Measurements from ENCODE around the gene TMCO4.
A peak's percentile ranks its signal among the peaks of the same experiment; 100 is the strongest.

TMCO4 gene

GRCh38 chr1:19774180-19774785, 25.4 kb downstream of the TMCO4 start:
- no peak for DNase-seq

GRCh38 chr1:19773485-19773884, 26.2 kb downstream of the TMCO4 start:
- DNase-seq = no peak

DNA sequence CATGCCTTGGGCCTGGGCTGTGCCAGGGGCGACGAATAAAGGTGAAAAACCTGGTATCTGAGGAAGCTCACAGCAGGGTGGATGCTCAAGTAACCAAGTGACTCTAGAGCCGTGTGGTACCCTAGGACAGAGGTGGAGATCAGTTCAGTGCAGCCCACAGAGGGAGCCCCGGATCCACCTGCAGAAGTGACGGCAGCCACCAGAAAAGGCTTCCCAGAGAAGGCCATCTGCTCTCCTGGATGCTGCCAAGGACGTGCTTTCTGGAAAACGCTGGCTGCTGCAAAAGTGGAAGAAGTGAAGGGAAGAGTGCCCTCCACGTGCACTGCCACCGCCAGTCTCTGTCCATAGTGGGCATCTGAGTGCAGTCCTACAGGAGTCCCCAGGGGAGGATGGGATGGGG, 27.7 kb downstream of the TMCO4 start:
- DNase-seq = no peak

- DNase-seq = no peak
These were observed 28.4 kb downstream of the TMCO4 start for GRCh38 chr1:19771350-19771749.

- DNase-seq = no peak
These were observed 29.1 kb downstream of the TMCO4 start for GRCh38 chr1:19770436-19771190.

DNA sequence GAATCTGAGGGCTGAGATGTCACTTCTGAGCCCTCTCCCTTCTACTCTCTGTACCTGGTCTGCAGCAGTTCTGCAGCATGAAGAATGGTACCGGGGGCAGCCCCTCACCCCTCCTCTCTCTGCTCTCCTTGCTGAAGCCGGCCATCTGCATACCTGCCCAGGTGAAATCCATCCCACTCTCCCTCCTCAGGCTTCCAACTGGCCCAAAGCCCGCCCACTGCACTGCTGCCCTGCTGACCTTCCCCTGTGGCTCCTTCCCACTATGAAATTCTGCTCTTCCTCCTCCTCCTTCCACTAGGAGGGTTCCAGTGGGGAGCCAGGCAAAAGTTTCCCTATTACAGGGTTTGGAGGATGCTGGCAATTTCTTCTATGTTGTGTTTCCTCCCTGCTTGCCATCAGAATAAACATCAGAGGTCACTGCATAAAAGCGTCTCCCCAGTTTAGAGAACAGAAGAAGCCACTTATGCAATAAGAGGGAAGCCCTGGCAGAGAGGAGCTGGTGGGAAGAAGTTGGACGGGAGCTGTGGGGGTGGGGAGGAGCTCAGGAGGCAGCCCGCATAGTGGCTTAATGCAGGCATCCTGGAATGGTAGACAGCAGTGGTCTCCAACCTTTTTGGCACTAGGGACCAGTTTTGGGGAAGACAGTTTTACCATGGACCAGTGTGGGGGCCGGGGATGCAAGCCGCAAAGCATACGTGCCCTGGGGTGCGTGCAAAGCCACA, 30.3 kb downstream of the TMCO4 start:
- DNase-seq = no peak

GRCh38 chr1:19768353-19769210, 31.1 kb downstream of the TMCO4 start:
- no peak for DNase-seq

DNA sequence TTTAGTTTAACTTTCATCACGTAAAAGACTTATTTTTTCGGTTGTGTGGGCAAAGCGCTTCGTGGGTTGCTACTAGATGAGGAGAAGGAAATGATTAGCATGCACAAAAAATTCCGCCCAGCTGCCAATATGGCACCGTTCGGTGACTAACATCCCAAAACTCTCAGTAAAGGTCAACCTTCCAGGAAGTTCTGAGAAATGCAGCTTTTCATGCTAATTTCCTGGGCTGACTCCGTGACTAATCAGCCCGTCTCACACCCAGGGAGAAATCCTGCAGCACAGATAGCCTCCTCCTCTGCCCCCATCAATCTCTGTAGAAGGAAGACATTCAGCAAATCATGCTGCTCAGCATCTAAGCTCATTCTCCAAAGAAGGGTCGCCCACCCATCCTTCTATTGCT, 34.1 kb downstream of the TMCO4 start:
- DNase-seq = peak; percentile 9 to 16

DNA sequence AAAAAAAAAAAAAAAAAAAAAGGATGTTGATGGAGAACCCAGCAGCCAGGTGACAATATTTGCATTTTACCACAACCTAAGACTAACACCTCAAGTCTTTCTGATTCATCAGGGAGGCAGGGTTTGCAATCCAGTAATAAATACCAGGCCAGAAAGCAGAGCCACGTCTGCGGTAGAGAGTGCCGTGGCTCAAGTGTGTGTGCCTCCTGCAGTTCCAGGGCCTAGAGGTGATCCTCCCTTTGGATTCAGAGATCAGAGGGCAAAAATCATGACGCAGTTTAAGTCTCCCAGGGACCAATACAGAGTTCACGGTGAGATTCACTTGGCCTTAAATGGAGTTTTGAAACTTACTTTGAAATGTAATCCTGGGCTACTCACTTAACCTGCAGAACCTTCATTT, 34.9 kb downstream of the TMCO4 start:
- no peak for DNase-seq

- DNase-seq = peak; percentile 6 to 24
These were observed 37.4 kb downstream of the TMCO4 start for GRCh38 chr1:19762175-19762779.

GRCh38 chr1:19759740-19760089, 40.0 kb downstream of the TMCO4 start:
- DNase-seq = no peak

GRCh38 chr1:19758227-19758830, 41.4 kb downstream of the TMCO4 start:
- no peak for DNase-seq

- DNase-seq = no peak
These were observed 42.1 kb downstream of the TMCO4 start for GRCh38 chr1:19757641-19758040.

GRCh38 chr1:19756480-19756879, 43.2 kb downstream of the TMCO4 start:
- no peak for DNase-seq

GRCh38 chr1:19754482-19754881, 45.2 kb downstream of the TMCO4 start:
- no peak for DNase-seq

DNA sequence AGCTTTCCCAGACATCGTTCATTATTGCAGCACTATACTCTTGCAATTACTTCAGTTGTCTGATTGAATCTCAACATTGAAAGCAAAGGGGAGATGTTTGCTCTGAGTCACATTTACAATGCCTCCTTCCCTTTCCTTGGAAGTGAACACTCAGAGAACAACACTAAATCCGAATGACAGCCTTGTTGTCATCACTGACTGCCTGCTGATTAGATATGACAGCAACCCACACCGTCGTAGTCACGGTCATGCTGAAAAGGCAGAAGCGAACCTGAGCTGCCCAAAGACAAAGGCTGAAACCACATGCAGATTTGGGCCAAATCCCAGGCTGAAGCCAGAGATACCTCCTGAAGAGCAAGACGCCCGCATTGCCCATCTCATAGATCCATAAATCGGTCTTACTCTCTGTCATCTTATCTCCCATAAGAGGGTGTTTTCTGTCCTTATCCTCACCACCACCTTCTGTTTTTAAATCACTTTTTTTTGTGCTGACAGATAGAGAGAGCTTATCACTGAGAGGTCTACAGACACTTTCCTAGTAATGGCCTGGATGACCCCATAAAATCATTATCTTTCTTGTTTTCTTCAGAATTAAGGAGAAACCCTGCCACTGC, 47.5 kb downstream of the TMCO4 start:
- no peak for DNase-seq

GRCh38 chr1:19750882-19751276, 48.8 kb downstream of the TMCO4 start:
- DNase-seq = no peak

GRCh38 chr1:19750101-19750881, 49.4 kb downstream of the TMCO4 start:
- DNase-seq = no peak

DNA sequence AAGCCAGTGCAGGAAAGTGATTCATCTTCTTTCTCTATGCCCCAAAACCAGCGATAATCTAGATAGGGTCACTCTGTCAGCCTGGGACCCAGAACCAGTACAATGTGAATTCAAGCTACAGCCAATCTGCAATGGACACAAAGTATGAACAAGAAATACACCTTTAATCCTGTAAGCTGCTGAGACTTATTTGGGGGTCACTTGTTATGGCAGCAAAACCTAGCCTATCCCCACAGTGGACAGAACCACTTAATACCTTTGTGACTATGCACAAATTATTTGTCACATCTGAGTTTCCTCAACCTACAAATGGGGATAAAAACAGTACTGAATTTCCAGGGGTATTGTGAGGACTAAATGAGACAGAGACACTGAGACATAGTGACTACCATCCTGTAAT, 50.0 kb downstream of the TMCO4 start:
- no peak for DNase-seq

DNA sequence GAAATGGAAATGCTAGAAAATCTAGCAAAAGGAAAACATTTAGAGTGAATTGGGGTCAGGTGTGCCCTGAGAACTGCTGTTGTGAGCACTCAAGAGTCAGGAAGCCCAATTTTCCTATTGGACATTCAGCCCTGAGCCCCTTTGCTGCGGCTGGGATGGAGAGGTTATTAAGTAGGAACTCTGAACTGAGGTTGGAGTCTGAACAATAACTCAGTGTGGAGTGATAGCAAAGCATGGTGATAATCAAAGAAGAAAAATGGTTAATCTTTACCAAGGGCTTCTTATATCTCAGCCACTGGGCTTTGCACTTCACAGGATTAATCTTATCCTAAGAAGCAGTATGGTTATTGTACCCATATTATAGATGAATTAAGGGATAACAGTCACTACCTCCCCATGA, 52.0 kb downstream of the TMCO4 start:
- DNase-seq = no peak

GRCh38 chr1:19744886-19745285, 54.8 kb downstream of the TMCO4 start:
- DNase-seq = no peak
